GM19193 (cell line): ENCODE data around the gene NPTN.

Experiments
- POLR2A ChIP-seq: IDR thresholded peaks from 4 replicates; pipeline ENCODE4 v1.6.1; 2011; ENCODE audit not compliant: insufficient read depth, insufficient read length; ENCODE audit errors: extremely low read depth

NPTN gene

DNA sequence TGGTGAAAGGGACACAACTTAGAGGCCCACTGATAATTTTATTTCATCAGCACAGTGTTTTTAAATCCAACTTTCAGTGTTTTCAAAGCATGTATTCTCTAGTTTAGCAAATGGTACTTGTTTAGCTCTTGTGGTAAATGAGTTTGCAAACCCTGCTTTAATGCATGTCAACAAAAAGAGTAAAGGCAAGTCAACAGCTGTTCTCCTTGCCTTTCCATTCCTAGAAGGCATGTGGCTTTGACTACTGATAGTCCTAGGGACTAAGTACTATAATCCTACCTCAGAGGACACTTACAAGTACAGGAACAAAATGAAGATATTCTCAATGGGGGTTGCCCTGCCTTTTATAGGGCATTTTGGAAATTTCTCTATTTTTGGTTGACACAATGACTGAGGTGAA, 13.1 kb downstream of the NPTN start:
- TF ChIP-seq POLR2A, result no peak

DNA sequence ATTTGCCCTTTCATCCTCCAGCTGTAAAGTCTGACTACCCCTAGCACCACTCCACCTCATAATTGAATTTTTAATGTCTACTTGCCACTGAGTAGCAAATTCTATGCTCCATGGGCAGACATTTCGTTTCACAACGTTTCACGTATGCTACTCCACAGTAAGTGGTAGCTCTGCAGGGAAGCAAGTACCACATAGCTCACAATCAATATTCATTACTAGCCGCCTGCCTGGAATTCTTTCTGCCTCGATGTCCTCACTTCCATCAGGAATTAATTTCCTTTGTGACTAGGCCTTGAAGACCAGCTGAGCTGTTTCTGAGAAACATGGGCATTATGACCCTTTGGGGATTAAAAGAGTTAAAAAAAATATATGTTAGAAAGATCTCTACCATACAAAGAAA, 15.3 kb downstream of the NPTN start:
- no peak for TF ChIP-seq POLR2A

DNA sequence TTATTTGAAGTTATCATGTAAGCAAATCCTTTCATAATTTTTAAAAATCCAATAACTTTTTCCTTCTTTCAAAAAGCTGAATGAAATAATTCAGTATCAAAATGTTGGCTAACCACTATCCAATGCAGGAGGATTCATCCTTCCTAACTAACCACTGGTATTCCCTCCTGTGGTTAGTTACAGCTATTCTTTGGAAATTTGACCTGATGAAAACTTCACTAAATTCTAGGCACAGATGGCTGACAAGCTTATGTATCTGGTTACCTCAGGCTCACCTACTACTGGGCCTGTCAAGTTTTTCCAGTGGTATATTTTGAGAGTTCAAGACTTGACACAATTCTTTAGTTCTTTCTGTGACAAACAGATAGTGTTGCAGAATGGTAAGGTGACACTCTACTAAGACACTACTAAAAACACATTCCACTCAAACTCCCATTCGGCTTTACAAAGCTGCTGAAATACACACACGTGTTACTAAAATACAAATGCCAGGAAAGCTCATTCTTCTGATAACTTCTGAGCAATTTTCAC, 15.8 kb downstream of the NPTN start:
- TF ChIP-seq POLR2A, result no peak

DNA sequence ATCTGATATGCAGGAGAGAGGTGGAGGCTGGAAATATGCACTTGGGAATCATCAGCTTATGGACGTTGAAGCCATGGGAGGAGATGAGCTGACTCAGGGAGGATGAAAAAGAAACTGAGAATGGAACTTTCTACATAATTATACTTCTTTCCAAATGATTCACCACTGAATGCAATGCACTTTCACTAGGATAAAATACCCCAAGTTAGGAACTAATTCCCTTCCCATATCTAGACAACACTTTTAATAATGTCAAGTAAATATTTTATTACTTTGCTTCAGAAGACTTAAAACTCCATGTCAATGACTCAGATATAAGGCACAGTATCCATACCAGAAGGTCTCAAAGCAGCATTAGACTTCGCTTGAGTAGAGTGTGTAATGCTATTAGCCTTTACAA, 24.2 kb downstream of the NPTN start:
- no peak for TF ChIP-seq POLR2A

- no peak for TF ChIP-seq POLR2A
Measured at GRCh38 chr15:73608475-73608874, 24.7 kb downstream of the NPTN start.

GRCh38 chr15:73607843-73608242, 25.3 kb downstream of the NPTN start:
- TF ChIP-seq POLR2A, result no peak

GRCh38 chr15:73607405-73607804, 25.8 kb downstream of the NPTN start:
- no peak for TF ChIP-seq POLR2A

GRCh38 chr15:73605759-73606436, 27.3 kb downstream of the NPTN start:
- no peak for TF ChIP-seq POLR2A

DNA sequence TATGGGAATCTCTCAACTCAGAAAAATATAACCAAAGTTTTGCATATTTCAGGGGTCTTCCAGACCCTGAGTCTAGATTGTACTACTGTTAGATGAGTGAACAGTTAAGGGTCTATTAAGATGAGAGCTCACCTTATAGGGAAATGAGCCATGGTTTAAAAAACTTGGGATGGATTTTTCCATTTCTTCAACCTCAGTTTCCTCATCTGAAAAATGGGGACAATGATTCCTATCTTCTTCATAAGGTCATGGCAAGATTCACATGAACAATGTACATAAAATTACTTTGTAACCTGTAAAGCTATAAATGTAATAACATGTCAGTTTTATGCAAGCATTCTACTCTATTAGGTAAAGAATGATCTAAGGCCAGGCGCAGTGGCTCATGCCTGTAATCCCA, 28.7 kb downstream of the NPTN start:
- no peak for TF ChIP-seq POLR2A

DNA sequence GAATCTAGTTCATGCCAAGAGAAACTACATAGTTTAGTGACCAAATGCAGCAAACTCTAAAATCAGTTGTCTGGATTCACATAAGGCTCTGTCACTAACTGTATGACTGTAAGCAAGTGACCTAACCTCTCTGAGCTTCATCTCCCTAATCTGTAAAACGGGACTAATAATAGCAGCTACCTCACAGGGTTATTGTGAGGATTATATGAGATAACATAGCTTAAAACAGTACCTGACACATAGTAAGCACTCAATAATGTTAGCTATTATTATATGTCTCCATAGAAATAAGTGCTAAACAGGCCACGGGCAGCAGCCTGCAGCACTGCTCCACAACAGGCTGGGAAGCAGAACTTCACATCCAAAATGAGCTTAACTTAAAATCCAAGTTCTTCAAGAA, 30.2 kb downstream of the NPTN start:
- TF ChIP-seq POLR2A, result no peak

GRCh38 chr15:73602446-73602843, 30.7 kb downstream of the NPTN start:
- no peak for TF ChIP-seq POLR2A

GRCh38 chr15:73601451-73602445, 31.4 kb downstream of the NPTN start:
- no peak for TF ChIP-seq POLR2A

- no peak for TF ChIP-seq POLR2A
Measured at GRCh38 chr15:73600413-73601335, 32.5 kb downstream of the NPTN start.

- TF ChIP-seq POLR2A, result no peak
Measured at GRCh38 chr15:73599934-73600333, 33.3 kb downstream of the NPTN start.

GRCh38 chr15:73598530-73599160, 34.5 kb downstream of the NPTN start:
- TF ChIP-seq POLR2A, result no peak

GRCh38 chr15:73597036-73597638, 36.1 kb downstream of the NPTN start:
- no peak for TF ChIP-seq POLR2A
